AG08396 (cell line): Measurements from ENCODE around the gene CNNM1.
A peak's percentile ranks its signal among the peaks of the same experiment; 100 is the strongest.

Source experiments
- DNase-seq: peaks from one replicate; pipeline ENCODE4 v3.0.0; 2012; ENCODE audit warnings: low spot score, mixed read lengths

Gene CNNM1

DNA sequence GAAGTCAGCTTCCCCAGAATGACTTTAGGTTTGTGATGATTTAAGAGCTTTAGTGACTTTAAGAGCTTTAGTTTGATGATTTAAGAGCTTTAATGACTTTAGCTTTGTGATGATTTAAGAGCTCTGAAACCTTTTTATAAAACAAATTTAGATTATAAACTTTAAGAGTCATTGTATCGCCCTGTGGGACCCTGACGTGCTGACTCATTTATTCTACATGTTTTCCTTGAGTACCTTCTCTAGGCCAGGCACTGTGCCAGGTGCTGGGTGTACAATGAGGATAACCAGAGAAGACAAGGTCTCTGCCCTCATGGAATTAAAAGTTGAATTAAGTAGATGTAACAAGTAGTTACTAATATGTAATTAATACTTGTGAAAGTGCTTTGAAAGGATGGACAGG lies 45.4 kb downstream of the CNNM1 start:
- no peak for DNase-seq

DNA sequence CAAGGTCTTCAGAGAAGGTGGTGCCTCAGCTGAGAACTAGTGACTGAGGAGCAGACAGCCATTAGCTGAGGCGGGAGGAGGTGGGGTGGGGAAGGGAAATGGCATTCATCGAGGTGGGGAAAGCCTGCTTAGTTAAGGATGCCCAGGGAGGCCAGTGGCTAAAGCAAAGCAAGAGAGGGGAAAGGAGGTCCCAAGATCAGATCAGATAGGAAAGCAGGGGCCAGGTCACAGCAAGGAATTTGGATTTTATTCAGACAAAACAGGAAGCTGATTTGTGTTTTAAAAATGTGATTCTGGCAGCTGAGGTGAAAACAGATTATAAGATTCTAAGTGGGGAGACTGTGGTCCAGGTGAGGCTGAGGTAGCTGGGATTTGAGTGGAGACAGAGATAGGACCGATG lies 45.8 kb downstream of the CNNM1 start:
- no peak for DNase-seq

DNA sequence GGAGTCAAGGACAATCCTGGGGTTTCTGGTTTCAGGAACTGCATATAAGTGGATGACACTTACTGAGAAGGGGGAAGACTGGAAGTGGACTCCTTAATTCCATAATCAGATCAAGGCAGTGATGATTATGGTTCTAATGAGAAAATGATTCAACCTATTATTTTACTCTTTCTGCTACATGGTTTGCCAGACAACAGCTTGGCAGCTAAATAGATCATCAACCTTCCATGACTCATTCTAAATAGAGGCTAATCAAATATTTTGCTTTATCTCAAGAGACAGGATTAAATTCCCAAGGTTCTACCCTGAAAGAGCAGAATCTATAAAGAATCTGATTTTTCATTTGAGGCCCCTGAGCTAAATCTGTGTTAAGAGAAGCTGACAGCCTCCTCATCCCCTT lies 46.3 kb downstream of the CNNM1 start:
- no peak for DNase-seq

DNA sequence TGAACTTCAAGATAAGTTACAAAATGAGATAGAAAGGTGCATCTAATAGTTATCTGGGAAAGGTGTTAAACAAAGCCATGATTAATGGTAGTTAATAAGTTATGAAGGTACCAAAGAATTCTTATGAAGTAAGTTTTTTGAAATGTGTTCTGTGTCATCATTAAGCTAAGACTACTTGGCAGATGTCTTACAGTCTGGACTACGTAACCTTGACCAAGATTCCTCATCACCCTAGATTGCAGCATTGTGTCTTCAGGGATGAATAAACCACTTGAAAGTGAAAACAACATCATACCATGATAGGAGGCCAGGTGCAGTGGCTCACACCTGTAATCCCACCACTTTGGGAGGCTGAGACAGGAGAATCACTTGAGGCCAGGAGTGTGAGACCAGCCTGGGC lies 53.0 kb downstream of the CNNM1 start:
- DNase-seq: no peak

DNA sequence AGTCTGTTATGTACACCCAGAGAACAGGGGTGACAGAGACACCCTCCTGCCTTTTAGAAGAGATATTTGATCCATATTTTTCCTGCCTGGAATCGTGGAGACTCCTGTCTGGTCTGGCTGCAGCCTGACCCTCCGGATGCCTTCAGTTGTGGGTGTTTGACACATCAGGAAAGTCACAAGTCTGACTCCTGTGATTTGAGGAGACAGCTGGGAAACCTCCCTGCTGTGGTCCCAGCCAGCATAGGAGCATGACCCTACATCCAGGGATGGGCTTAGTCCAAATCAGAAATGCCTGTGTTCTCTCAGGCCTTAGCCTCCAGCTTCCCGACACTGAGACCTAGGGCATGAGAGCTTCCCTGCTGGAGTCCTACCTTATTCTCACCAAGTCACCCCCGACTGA lies 57.9 kb downstream of the CNNM1 start:
- DNase-seq: no peak

DNA sequence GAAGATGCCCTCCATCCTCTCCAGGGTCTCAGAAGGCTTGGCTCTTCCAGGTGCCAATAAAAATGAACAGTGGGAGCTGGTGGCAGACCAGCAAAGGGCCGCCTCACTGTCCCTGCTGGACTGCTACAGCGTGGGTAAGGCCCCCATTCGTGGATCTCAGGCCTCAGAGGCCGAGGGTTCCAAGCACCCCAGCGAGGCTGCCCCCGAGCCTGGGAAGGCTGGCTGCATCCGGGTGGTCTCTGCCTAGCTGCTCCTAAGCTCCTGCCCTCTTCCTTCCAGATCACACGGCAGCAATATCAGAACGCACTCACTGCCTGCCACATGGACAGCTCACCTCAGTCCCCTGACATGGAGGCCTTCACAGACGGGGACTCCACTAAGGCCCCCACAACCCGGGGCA lies 58.4 kb downstream of the CNNM1 start:
- no peak for DNase-seq

DNA sequence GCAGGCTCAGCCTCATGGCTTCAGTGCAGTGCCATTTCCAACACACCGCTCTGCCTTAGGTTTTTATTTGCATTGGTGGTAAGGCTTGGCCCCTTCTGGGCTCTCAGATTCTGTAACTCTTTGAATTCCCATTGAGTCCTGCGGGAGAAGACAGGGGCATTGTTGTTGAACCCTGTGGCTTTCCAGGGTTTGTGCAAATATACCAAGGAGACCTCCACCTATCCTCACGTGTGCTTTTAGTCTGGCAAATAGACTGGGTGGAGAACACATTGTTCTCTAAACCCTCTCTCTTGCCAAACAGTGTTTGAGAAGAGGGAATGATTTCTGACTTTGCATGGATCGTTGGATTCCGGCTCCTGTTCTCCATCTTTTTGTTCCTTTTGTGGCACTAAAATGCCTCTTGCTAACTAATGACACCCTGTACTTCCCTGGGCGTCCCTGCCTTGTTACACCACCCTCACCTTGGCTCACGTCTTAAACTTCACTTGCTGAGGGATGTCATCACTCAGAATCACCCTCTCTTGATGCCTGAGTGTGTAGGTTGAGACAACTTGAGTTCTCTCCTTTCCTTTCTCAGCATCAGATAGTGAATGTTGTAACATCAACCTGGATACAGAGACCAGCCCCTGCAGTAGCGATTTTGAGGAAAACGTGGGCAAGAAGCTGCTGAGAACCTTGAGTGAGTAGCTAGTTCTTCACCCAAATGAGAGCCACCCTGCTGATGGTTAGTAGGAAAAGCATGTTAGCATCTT lies 60.7 kb downstream of the CNNM1 start:
- DNase-seq: no peak

DNA sequence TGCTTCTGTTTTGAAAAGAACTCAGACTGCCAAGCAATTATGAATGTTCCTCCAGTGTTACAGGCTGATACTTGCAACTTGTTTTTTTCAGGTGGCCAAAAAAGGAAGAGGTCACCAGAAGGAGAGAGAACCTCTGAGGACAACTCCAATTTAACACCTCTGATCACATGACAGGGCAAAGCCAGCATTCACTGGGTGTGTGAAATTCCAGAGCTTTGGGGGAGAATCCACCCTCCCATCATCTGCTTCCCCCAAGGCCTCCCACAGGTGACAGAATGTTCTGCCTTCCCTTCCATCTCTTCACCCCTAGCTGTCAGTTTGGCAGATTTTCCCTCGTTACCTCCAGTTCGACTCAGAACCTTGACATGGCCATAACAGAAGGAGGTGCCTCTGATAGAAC lies 62.2 kb downstream of the CNNM1 start:
- DNase-seq: no peak

DNA sequence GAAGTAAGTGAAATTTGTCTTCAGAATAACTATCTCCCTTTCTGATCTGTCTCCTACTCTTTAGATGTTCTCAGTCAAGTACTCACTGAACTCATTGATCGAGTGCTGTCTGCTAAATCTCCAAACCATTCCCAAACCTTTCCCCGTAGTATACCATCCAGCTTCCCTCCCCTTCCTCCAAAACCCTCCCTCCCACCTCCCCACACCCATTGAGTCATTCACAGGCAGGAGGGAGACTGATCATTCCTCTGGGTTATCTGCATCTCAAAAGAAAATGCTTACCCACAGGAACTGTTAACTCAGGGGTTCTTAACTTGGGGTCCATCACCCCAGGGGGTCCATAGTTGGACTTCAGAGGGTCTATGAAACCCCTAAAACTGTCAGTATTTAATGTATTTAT lies 63.9 kb downstream of the CNNM1 start:
- no peak for DNase-seq

DNA sequence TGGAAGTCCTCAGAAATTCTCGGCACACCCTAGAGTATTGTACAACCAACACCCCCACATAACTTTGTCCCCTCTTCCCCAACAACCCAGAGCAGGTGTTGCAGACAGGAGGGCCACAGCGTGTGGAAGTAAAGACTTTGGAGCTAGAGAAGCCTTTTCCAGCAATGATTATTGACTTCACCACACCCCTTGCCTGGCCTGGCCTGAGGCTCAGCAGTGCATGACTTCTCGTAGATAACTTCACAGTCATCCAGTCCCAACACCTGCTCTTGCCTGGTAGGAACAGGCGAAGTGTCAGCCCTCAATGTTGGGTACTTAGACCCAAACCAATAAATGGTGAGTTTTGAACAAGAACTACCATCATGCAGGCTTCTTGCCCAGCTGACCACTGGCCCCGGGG lies 64.5 kb downstream of the CNNM1 start:
- DNase-seq: no peak

DNA sequence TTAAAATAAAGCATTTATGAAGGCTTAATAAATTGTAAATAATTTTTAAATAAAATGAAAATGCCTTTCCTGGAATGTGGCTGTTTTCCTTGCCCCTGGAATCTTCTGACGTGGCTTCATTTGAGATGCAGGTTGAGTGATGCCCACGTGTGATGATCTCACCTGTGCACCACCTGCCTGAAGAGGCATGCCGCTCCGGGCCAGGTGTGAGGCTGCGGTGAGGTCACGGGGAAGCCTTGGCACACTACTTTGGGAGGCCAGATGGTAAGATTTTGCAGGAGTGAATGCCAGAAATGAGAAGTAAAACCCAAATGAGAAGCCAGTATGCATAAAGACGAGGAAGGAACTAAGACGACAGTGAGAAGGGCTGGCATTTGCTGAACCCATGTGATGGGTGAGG lies 65.1 kb downstream of the CNNM1 start:
- no peak for DNase-seq

DNA sequence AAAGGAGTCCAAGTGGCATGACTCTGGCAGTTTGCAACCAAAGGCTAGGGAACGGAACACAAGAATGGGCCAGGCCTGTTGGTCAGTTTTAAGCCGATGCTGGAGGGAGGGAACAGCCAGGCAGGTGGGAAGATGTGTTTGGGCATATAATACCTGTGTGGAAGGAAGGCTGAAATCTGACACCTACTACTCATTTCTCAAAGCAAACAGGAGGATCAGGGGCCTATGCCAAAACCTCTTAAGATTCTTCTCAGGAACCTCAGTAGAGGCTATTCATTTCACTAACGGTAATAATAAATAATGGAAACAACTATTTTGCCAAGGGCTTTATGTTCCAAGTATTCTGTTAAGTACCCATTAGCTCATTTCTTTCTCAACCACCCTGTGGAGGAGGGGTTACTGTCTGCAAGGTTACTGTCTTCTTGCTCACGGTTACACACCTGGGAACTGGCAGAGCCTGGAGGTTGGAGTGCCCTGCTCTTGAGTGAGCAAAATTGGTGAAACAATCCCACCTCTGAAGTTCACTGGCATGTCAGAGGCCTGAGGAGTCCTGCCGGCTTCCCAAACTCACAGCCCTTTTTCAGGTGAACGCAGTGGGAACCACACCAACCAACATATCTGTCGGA lies 65.7 kb downstream of the CNNM1 start:
- DNase-seq: no peak

DNA sequence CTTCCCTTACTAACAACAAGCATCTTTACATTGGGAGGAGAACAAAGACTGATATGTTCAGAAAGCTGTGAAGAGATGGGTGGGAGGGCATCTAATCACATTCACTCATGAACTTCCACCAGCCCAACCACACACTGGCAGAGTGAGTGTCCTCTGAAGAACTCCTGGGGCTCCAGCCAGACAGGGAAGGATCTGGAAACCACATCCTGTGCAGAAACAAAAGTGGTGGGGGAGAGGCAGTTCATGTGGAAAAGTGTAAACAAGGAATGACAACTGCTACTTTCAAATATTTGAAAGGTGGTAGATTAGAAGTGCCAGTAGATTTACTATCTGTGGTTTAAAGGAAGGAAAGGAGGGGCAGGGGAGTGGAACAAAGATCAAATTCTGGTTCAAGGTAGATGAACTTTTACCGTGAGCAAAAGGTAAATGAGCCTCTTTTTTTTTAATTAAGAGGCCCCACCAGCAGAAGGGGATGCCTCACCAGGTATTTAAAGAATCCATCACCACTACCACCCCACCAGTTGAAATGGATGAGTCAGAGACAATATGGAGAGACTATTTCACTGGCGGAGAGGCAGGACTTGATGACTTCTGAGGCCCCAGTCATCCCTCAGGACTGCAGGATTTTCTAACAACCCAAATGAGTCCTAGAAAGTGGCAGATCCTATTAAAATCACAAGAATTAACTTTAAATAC lies 66.7 kb downstream of the CNNM1 start:
- DNase-seq: peak; percentile 77

DNA sequence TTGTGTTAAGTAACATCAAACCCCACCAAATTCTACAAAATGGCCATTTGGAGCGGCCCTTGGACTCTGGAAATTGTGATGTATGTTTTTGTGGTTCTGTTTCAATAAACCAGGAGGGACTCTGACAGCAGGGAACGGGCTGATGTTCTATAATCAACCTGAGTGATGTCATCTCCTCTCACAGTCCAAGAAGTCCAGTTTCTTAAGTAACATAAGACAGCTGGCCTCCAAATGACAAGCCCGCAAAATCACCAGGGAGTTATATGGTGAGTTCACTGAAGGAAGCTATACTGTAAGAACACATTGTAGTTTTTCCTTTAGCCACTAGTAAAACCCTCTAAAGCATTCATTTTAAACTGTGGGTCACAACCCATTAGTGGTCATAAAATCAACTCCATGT lies 67.3 kb downstream of the CNNM1 start:
- peak; percentile 26 for DNase-seq

DNA sequence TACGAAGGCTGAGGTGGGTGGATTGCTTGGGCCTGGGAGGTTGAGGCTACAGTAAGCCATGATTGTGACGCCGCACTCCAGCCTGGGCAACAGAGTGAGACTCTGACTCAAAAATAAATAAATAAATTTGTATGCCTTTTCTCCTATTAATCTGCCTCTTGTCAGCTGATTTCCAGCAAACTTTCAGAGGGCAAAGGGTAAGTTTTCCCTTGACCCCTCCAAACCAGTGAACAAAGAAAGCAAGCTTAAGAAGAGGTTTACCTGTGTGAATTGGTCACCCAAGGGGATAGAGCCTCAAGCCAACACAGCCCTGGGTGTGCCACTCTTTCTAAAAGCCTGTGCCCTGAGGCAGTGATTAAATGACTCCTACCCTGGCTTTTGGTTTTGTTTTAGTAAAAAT lies 70.5 kb downstream of the CNNM1 start:
- DNase-seq: no peak

DNA sequence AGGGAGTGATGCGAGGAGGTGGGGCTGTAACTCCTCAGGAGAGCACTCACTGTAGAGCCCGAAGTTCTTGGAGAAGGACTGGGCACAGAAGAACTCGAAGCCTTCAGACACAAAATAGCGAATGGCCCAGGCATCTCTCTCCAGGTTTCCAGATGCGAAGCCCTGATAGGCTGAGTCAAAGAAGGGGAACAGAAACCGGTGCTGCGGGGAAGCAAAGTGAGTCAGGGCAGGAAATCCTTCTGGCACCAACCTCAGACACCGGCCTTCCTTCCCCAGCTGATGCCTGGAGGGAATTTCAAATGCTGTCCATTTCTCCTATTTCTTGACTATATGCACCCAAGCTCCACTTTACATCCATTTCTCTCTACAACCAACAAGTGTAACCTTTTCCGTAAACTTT lies 74.5 kb downstream of the CNNM1 start:
- no peak for DNase-seq

DNA sequence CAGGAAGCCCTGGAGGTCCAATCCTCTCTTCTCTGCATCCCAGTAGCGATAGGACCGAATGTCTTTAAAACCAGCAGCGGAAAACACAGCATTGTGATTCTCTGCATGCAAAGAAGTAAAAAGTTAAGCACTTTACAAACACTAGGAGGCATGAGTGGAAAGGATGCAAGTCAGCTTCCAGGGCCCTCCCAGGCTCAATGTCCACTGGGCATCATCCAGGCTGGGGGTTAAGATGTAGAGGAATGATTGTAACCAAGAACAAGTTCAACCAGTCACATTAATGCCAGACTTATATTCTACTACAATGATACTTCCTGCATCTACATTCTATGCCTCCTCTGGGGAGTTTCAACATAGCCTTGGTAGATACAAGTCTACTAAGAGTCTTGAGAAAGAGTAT lies 77.0 kb downstream of the CNNM1 start:
- DNase-seq: no peak

DNA sequence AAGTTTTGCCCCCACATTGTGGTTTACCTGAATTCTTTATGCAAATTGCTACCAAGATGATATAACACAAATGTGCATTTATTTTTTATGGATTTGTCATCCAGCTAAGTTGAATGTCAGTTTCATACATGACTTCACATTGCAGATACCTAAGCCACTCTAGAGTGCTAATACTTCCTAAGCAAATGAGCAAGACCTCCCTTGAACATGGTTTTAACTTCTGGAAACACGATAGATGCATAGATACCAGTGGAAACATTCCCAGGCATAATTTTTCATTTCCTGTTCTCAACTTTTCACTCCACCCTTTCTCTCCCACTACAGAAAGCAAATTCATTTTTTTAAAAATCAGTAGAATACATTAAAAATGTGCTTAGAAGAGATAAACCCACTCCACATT lies 81.0 kb downstream of the CNNM1 start:
- DNase-seq: no peak

DNA sequence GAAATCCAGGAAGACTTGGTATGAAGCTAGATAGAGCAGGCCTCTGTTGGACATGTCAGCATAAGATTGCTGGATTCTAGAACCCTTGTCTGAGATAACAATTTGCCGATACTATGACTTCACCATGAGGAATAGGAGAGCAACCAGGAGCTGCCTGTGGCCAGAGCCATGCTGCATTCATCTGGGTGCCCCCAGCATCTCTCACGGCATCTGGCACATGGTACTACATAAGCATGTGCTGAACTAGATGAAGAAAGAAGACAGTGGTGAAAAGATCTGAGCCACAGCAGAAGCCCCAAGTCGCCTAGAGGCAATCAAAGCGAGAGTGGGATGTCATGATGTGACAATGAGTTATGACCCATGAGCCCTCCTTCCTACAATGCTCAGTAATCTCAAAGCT lies 81.7 kb downstream of the CNNM1 start:
- DNase-seq: no peak

DNA sequence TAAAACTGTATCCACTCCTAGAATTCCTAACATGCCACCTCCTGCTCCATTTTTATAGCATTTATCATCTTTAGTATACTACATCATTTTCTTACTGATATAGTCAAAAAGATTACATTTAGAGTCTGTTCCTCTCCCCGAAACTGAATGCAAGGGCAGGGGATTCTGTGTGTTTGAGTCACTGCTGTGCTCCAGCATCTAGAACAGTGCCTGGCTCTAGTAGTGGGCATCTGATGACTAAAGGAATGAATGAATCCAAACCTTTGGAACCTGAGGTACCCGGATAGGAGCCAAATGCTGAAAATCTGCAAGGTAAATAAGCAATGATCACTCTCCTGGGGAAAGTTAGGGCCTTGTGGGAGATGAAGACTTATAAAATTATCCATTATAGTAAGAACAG lies 82.4 kb downstream of the CNNM1 start:
- DNase-seq: no peak

DNA sequence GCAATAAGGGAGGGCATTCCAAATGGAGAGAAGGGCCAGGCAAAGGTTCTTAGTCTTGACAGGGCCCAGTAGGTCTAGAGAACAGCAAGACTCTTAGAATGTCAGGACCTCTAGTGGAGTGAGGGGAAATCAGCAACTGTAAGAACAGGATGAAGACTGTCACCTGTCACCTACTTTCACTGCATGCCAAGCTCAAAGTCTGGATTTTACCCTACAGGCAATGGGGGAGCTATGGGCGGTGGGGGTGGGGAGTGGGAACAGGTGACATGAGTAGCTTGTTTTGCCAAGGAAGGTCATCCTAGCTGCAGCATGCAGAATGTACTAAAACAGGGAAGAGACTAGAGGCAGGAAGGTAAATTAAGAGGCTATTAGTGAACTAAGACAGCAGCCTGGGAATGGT lies 82.9 kb downstream of the CNNM1 start:
- DNase-seq: no peak

DNA sequence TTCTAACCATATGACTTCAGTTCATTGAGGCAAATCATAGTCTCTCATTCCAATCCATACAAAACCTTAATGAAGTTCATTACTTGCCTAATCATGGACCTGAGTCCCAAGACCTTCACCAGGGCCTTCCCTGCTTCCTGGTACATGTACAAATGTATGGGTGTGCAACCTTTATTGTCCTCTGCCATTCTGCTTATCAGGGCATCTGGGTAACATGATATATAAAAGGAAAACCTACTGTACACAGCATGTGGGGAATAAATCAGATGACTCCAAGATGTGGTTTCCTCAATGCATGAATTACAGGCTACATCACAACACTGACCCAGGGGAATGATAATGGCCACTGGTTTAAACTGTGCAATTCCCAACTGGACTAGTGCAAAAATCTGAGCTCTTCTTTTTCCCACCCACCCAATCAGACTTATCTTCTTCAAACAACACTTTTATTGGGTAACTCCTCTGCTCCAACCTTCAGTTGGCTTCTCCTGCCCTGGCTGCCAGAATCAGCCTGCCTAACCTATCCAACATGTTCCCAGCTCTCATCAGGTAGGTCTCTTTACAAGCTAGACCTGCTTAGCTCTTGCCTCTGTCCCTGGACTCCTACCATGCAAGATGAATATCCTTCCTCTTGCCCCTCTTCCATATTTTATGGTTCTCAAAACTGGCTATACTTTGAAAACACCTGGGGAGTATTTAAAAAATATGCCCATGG lies 89.9 kb downstream of the CNNM1 start:
- DNase-seq: no peak

DNA sequence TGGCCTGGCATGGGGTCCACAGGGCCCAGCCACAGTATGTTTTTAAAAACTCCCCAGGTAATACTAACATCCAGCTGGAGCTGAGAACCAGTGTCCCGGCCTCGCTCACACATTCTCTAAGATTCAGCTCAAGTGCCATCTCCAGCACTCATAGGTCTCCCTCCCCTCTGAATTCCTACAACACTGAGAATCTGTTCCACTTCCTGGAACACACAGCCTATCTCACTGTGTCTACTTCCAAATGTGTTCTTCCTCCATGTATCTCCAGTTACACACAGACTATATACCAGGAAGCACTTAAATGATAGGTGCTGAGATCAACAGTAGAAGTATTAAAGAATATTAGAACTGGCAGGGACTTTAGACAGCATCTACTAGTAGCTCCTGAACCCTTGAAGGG lies 90.5 kb downstream of the CNNM1 start:
- DNase-seq: no peak
